ENCODE data around the gene B3GALT6. TPM values are rescaled to one million over a fixed set of nuclear protein-coding genes. Genes with fewer than 3 reads are reported as not detected.

The B3GALT6 gene
- polyA plus RNA-seq, 4 donors = 15.8 to 22.2 (median 20.6) TPM

- DNase-seq (ENCODE audit: low read depth in 4 of 4, low spot score in 3 of 4) = no peak
Measured at GRCh38 chr1:1281533-1282321, 49.7 kb downstream of the B3GALT6 start.

GRCh38 chr1:1282998-1283397 lies 51.0 kb downstream of the B3GALT6 start:
- no peak for DNase-seq (ENCODE audit: low read depth in 4 of 4, low spot score in 3 of 4)

GRCh38 chr1:1283821-1284220 lies 51.8 kb downstream of the B3GALT6 start:
- no peak for DNase-seq (ENCODE audit: low read depth in 4 of 4, low spot score in 3 of 4)

Other genes starting within 250 kb of the B3GALT6 start
- gene HES4, start 232.1 kb upstream of the B3GALT6 start, polyA plus RNA-seq (ENCODE audit: insufficient read length in 4 of 4) = 10 to 100 TPM in 3 of 4 donors, 1 to 10 TPM in 1; 5.5 to 38.1 (median 17.4) TPM
- gene ISG15, start 218.7 kb upstream of the B3GALT6 start, polyA plus RNA-seq (ENCODE audit: insufficient read length in 4 of 4) = 10 to 100 TPM in 3 of 4 donors, 1 to 10 TPM in 1; 9.6 to 17.1 (median 13.6) TPM
- gene AGRN, start 212.1 kb upstream of the B3GALT6 start, polyA plus RNA-seq (ENCODE audit: insufficient read length in 4 of 4) = 100 to 1,000 TPM in 3 of 4 donors, 10 to 100 TPM in 1; 60.6 to 306 (median 204) TPM
- gene RNF223, start 157.9 kb upstream of the B3GALT6 start, polyA plus RNA-seq (ENCODE audit: insufficient read length in 4 of 4) = under 1 TPM in 3 of 4 donors, not detected in 1; 0.23 to 0.85 (median 0.70) TPM
- 10 to 100 TPM in 1 of 4 donors, 1 to 10 TPM in 3; 7.0 to 19.3 (median 7.2) TPM for gene C1orf159, start 116.1 kb upstream of the B3GALT6 start, polyA plus RNA-seq (ENCODE audit: insufficient read length in 4 of 4)
- under 1 TPM in 3 of 4 donors, not detected in 1; 0.43 to 0.86 (median 0.79) TPM for gene TTLL10, start 58.4 kb upstream of the B3GALT6 start, polyA plus RNA-seq (ENCODE audit: insufficient read length in 4 of 4)
- gene TNFRSF18, start 25.6 kb upstream of the B3GALT6 start, polyA plus RNA-seq (ENCODE audit: insufficient read length in 4 of 4) = under 1 TPM; 0.26 to 0.72 (median 0.51) TPM
- gene TNFRSF4, start 18.1 kb upstream of the B3GALT6 start, polyA plus RNA-seq (ENCODE audit: insufficient read length in 4 of 4) = 1 to 10 TPM; 1.5 to 2.7 (median 1.8) TPM
- gene SDF4, start 236 bp upstream of the B3GALT6 start, polyA plus RNA-seq (ENCODE audit: insufficient read length in 4 of 4) = 100 to 1,000 TPM; 120 to 139 (median 128) TPM
- 10 to 100 TPM in 1 of 4 donors, 1 to 10 TPM in 3; 4.1 to 17.4 (median 8.5) TPM for gene C1QTNF12, start 14.5 kb downstream of the B3GALT6 start, polyA plus RNA-seq (ENCODE audit: insufficient read length in 4 of 4)
- gene UBE2J2, start 41.6 kb downstream of the B3GALT6 start, polyA plus RNA-seq (ENCODE audit: insufficient read length in 4 of 4) = 10 to 100 TPM; 43.8 to 68.3 (median 49.3) TPM
- 1 to 10 TPM; 2.3 to 9.0 (median 6.5) TPM for gene SCNN1D, start 48.2 kb downstream of the B3GALT6 start, polyA plus RNA-seq (ENCODE audit: insufficient read length in 4 of 4)
- gene ACAP3, start 75.7 kb downstream of the B3GALT6 start, polyA plus RNA-seq (ENCODE audit: insufficient read length in 4 of 4) = 10 to 100 TPM; 18.3 to 44.1 (median 34.0) TPM
- gene PUSL1, start 76.4 kb downstream of the B3GALT6 start, polyA plus RNA-seq (ENCODE audit: insufficient read length in 4 of 4) = 10 to 100 TPM in 1 of 4 donors, 1 to 10 TPM in 3; 5.5 to 12.2 (median 6.0) TPM
- 100 to 1,000 TPM in 3 of 4 donors, 10 to 100 TPM in 1; 93.1 to 177 (median 108) TPM for gene INTS11, start 92.4 kb downstream of the B3GALT6 start, polyA plus RNA-seq (ENCODE audit: insufficient read length in 4 of 4)
- 10 to 100 TPM; 10.3 to 19.5 (median 13.2) TPM for gene CPTP, start 92.6 kb downstream of the B3GALT6 start, polyA plus RNA-seq (ENCODE audit: insufficient read length in 4 of 4)
- gene TAS1R3, start 99.0 kb downstream of the B3GALT6 start, polyA plus RNA-seq (ENCODE audit: insufficient read length in 4 of 4) = under 1 TPM; 0.24 to 0.45 (median 0.37) TPM
- gene DVL1, start 117.2 kb downstream of the B3GALT6 start, polyA plus RNA-seq (ENCODE audit: insufficient read length in 4 of 4) = 10 to 100 TPM; 25.8 to 45.4 (median 26.1) TPM
- 100 to 1,000 TPM; 133 to 208 (median 158) TPM for gene MXRA8, start 126.3 kb downstream of the B3GALT6 start, polyA plus RNA-seq (ENCODE audit: insufficient read length in 4 of 4)
- 10 to 100 TPM; 44.3 to 95.3 (median 56.8) TPM for gene AURKAIP1, start 143.0 kb downstream of the B3GALT6 start, polyA plus RNA-seq (ENCODE audit: insufficient read length in 4 of 4)
- 100 to 1,000 TPM; 205 to 377 (median 227) TPM for gene CCNL2, start 167.1 kb downstream of the B3GALT6 start, polyA plus RNA-seq (ENCODE audit: insufficient read length in 4 of 4)
- gene MRPL20, start 175.1 kb downstream of the B3GALT6 start, polyA plus RNA-seq (ENCODE audit: insufficient read length in 4 of 4) = 100 to 1,000 TPM in 3 of 4 donors, 10 to 100 TPM in 1; 89.3 to 155 (median 113) TPM
- gene ANKRD65, start 189.0 kb downstream of the B3GALT6 start, polyA plus RNA-seq (ENCODE audit: insufficient read length in 4 of 4) = 10 to 100 TPM in 1 of 4 donors, 1 to 10 TPM in 3; 1.6 to 23.4 (median 9.1) TPM
- 10 to 100 TPM; 20.7 to 79.4 (median 48.5) TPM for gene VWA1, start 203.5 kb downstream of the B3GALT6 start, polyA plus RNA-seq (ENCODE audit: insufficient read length in 4 of 4)
- gene ATAD3C, start 217.5 kb downstream of the B3GALT6 start, polyA plus RNA-seq (ENCODE audit: insufficient read length in 4 of 4) = 1 to 10 TPM in 3 of 4 donors, under 1 TPM in 1; 0.41 to 4.7 (median 1.9) TPM
- gene ATAD3B, start 239.5 kb downstream of the B3GALT6 start, polyA plus RNA-seq (ENCODE audit: insufficient read length in 4 of 4) = 10 to 100 TPM in 3 of 4 donors, 1 to 10 TPM in 1; 8.4 to 28.1 (median 14.2) TPM

All from left renal pelvis (tissue), 4 donors.